Stimulated activated CD8-positive, alpha-beta memory T cell treated with anti-CD3 and anti-CD28 coated beads, Interleukin-12 subunit alpha, Interleukin-12 subunit beta, amount 100 ng/mL, for 24 hours (primary cell): ENCODE measurements around the gene PRODH.
"Not testable (repeated sequence)": the region's sequence is repeated elsewhere in the genome, so short reads cannot be mapped to it uniquely, and the experiment has no call there.

Source experiments
- DNase-seq: peaks from one replicate; pipeline ENCODE4 v3.0.0-alpha.2; 2020; ENCODE audit errors: extremely low read depth

The PRODH gene

GRCh38 chr22:18906410-18906745 lies 29.7 kb downstream of the PRODH start:
- DNase-seq = not testable (repeated sequence)

DNA sequence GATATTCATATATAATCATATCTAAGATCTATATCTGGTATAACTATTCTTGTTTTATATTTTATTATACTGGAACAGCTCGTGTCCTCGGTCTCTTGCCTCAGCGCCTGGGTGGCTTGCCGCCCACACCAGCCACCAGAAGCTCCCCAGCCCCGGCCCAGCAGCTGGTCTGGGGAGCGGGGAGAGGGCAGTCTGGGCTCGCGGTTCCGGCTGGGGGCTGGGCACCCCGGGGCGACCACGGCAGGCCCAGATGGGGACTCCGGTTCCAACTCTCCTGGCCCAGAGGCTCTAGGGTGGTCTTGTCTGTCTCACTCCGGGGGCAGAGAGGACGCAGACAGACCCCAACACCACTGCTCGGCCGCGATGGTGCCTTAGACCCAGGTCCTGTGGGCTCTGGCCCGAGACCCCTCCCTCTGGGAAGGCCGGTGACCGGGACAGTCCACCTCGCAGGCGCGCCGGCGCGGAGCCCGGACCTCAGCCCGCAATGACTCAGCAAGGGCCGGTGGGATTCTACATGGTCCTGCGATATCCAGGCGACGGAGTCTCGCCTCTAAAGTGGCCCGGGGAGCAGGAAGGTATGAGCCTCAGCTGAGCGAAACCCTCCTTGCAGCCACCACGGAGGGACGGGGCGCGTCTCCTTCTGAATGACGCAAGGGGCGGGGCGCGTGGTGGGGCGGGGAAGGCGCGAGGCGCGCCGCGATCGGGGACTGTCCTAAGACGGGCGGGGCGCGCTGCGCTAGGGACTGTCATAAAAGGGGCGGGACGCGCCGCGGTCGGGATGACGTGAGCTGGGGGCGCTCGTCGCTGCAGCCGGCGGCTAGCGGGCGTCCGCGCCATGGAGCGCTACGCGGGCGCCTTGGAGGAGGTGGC lies 30.3 kb downstream of the PRODH start, which contains the start of gene DGCR6:
Gene DGCR6, plus strand, starts transcription at position 781 of the 870 bp plus-strand sequence. Its CDS starts 55 bp downstream, at position 836.
- DNase-seq = no peak

DNA sequence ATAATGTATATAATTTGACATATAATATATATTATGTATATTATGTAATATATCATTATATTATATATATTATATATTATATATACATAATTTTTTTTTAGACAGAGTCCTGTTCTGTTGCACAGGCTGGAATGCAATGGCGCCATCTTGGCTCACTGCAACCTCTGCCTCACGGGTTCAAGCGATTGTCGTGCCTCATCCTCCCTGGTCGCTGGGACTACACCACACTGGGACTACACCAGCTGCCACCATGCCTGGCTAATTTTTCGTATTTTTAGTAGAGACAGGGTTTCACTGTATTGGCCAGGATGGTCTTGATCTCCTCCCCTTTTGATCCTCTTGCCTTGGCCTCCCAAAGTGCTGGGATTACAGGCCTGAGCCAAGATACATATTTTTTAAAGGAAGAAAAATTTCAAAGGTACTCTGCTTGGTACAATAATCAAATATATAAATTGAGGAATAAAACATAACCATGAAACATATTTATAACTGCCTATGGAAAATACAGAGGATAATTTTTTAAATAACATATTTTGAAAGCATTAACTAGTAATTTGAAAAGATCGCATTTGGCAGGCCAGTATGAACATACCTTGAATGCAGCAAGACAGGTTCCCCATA lies 39.9 kb downstream of the PRODH start:
- DNase-seq = not testable (repeated sequence)

GRCh38 chr22:18893775-18894174 lies 42.3 kb downstream of the PRODH start:
- DNase-seq = not testable (repeated sequence)

DNA sequence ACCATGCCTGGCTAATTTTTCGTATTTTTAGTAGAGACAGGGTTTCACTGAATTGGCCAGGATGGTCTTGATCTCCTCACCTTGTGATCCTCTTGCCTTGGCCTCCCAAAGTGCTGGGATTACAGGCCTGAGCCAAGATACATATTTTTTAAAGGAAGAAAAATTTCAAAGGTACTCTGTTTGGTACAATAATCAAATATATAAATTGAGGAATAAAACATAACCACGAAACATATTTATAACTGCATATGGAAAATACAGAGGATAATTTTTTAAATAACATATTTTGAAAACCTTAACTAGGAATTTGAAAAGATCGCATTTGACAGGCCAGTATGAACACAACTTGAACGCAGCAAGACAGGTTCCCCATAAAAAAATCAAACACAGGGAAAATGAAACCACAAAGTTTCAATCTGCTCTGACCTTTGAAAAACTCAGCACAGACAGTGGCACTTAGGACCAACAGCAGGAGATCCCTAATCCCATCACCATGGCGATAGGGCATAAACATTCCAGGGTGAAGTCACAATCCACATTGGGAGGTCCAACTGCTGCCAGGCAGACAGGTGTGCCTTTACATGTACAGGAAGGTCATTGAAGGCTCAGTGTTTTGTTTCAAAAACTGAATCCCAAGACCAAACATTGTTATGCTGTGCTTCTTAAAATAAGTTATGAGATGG lies 45.4 kb downstream of the PRODH start:
- DNase-seq = not testable (repeated sequence)

- DNase-seq = no peak
Measured at GRCh38 chr22:18888115-18888514, 48.0 kb downstream of the PRODH start.

DNA sequence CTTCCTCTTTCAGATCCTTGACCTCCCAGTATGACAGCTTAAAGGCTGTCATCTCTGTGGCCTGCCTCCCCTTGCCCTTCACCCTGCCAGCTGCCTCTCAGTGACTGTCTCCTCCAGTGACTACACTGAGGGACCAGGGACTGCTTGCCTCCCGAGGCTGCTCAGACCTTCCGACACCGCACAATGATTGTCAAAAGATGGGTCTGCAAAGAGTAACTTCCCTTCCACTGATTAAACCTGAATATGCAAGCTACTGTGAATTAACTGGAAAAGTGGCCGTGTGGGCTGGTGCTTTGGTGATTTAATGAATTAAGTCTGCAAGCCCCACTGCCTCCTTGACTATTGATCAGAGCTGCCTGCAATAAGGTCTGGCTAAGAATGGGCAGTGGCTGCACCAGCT lies 51.6 kb downstream of the PRODH start:
- not testable (repeated sequence) for DNase-seq

- peak; percentile 12 for DNase-seq
Measured at GRCh38 chr22:18881260-18881659, 54.8 kb downstream of the PRODH start.
